Epithelial cell of proximal tubule (primary cell): ENCODE data around the gene DTNB. TPM values are rescaled to one million over a fixed set of nuclear protein-coding genes. Genes with fewer than 3 reads are reported as not detected.
"Not testable (repeated sequence)": the region's sequence is repeated elsewhere in the genome, so short reads cannot be mapped to it uniquely, and the experiment has no call there.

Experiments
- DNase-seq: peaks from one replicate; pipeline ENCODE4 v3.0.0-alpha.2; 2011; ENCODE audit warnings: low read depth
- H3K4me3 ChIP-seq: 2 replicates; pipeline ENCODE4 v1.5.1; 2011; ENCODE audit warnings: low read depth, mild to moderate bottlenecking, low read length
- total RNA-seq: library from RNA; depleted of rRNA; stranded (reverse); fragments of >200 nt; gene quantifications from 2 replicates; pipeline ENCODE4 v1.2.3, GENCODE V29; 2015
- TF ChIP-seq, protein P1 (sequence below): conservative IDR thresholded peaks from 2 replicates; pipeline ENCODE4 v1.5.1; 2012; ENCODE audit warnings: low read depth, mild to moderate bottlenecking, low read length

The DTNB gene
- total RNA-seq, 1 donor from 2014 or later = 4.8 TPM

DNA sequence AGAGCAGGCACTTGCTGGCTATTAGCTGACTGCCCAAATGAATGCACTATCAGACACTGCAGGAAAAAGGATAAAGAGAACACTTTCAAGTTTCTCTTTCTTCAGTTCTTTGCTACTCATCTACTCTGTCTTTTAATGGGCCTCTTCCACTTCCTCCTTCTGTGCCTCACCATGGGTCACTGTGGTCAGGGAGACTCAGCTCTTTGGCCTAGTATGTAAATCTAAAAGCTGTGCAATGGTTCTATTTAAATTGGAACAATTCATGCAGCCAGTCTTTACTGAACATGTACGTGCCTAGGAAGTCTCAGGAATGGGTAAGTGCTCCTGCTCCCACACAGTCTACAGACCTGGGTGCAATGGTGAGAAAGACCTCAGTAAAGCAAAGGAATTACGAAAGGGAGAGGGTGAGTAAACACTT, 252.5 kb downstream of the DTNB start:
- DNase-seq = no peak
- TF ChIP-seq, protein P1, sequence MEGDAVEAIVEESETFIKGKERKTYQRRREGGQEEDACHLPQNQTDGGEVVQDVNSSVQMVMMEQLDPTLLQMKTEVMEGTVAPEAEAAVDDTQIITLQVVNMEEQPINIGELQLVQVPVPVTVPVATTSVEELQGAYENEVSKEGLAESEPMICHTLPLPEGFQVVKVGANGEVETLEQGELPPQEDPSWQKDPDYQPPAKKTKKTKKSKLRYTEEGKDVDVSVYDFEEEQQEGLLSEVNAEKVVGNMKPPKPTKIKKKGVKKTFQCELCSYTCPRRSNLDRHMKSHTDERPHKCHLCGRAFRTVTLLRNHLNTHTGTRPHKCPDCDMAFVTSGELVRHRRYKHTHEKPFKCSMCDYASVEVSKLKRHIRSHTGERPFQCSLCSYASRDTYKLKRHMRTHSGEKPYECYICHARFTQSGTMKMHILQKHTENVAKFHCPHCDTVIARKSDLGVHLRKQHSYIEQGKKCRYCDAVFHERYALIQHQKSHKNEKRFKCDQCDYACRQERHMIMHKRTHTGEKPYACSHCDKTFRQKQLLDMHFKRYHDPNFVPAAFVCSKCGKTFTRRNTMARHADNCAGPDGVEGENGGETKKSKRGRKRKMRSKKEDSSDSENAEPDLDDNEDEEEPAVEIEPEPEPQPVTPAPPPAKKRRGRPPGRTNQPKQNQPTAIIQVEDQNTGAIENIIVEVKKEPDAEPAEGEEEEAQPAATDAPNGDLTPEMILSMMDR = no peak

DNA sequence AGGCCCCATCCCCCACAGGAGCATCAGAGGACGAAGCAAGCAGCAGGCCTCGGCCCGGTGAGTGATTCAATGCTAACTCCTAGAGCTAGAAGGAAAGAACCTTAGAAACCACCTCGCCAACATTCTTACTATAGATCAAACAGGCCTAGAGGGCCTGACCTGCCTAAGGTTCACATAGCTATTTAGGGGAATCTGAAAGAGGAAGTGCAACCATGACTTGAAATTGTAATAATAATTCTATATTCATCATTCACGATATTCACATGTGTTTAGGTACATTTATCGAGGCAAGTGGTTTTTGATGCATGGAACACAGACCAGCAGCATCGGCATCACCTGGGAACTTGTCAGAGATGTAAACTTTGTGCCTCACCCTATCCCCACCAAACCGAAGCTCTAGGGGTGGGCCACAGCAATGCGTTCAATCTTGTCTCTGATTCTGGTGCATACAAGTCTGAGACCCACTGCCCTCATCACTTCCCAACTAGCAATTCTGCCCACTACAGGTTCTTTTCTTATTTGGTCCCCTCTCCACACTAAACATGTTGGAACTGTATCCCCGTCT, 253.6 kb downstream of the DTNB start:
- no peak for DNase-seq
- TF ChIP-seq, protein P1 = no peak
- H3K4me3 ChIP-seq = no peak overlapping the region

More for the DNA sequence above, 252.5 kb downstream of the DTNB start:
- H3K4me3 ChIP-seq = no peak overlapping the region

DNA sequence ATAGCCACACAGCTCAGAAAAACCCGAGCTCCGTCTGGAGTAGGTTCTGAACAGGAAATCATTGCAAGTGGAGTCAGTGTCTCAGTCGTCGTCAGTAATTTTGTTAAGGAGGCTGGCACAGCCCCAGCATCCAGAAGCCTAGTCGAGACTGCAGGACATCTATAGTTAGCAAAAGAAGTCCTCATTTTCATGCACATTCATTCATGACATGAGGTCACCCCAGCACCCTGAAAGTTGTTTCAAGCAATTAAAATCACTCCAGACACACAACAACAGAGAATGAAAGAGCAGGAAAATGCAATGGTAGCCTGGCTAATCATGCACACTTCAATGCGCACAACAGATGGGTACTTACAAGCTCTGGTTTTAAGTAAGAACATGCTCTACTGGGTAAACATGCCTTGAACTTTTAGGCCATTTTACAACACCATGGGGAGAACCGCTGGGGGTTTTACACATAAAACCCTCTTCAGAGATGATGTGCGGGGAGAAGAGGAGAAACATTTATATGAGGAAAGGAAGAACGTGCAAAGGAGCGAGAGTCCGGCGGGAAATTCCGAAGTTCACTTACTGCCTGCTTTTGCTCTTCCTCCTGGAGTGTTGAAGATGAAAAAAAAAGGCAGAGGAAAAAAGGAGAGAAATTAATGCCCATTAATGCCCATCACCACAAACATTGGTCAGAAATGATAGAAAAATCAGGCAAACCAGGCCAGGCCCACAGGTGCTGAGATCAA, 254.3 kb downstream of the DTNB start:
- TF ChIP-seq, protein P1 = no peak
- no peak overlapping the region for H3K4me3 ChIP-seq
- DNase-seq = no peak

DNA sequence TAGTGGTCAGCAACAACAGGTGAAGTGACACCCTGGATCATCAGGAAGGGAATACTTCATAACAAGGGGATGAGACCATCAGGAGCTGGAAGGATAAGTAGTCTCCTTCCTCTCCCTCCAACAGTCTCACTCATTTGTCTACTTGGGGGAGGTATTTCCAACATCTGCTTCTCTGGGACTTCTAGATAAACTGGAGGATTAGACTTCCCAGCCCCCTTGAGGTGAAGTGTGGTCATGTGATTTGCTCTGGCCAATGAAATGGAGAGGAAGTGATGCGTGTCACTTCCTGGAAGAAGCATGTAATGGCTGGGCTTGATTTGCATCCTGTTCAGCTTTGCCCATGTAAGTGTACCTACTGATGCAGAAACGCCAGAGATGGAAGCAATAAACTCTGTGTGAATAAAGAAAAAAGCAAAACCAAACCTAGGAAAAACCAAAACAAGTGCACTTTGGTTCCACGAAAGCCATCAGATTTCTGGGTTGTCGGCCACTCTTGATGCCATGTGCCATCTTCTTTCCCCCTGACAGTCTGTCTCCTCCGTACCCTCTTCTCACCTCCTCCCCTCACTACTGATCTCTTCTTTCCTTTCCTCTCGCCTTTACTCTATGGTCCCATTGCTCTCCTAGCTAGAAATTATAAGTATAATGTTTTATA, 255.5 kb downstream of the DTNB start:
- DNase-seq = no peak
- TF ChIP-seq, protein P1 = no peak

DNA sequence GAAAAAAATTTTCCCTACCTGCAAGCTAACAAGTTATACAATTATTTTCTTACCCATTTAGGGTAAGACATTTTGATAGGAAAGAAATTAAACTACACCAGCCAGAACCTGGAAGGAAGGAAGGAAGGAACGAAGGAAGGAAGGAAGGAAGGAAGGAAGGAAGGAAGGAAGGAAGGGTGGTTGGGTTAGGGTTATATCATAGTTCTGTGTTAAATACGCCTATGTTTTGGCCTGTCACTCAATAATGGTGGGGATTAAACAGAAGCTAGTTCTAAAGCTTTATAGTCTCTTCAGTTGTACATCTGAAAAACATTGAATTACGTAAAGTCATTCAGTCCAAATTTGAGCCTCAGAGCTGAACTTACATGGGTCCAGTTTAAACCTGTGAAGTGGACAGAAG, 256.7 kb downstream of the DTNB start:
- DNase-seq = no peak
- TF ChIP-seq, protein P1 = no peak
- no peak overlapping the region for H3K4me3 ChIP-seq

More for the DNA sequence above, 255.5 kb downstream of the DTNB start:
- H3K4me3 ChIP-seq = no peak overlapping the region

DNA sequence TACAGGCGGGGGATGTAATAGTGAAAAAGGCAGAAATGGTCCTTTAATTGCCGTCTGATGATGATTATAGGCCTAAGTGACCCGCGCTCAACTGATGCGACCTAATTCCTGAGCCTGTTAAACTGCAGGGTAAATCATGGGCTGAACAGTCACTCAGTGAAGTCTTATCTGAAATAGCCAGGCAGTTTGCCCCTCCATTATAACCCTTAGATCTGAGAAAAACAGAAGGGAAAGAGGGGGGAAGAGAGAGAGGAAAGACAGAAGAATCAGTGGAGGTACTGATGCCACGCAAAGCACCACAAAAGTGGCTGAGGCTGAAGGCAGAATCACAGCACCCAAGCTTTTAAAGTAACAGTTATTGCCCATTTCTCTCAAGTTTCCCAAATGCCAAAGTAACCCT, 258.6 kb downstream of the DTNB start:
- DNase-seq = no peak
- TF ChIP-seq, protein P1 = no peak
- no peak overlapping the region for H3K4me3 ChIP-seq

DNA sequence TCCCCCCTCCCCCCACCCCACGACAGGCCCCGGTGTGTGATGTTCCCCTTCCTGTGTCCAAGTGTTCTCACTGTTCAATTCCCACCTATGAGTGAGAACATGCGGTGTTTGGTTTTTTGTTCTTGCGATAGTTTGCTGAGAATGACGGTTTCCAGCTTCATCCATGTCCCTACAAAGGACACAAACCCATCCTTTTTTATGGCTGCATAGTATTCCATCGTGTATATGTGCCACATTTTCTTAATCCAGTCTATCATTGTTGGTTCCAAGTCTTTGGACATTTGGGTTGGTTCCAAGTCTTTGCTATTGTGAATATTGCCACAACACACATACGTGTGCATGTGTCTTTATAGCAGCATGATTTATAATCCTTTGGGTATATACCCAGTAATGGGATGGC, 260.0 kb downstream of the DTNB start:
- not testable (repeated sequence) for H3K4me3 ChIP-seq, DNase-seq
